Tibial nerve (tissue), 3 donors: ENCODE data around the gene ASCL5.

Experiments
- POLR2A ChIP-seq, 2 donors: fragments of 450-650 bp; IDR thresholded peaks; one replicate each; pipeline ENCODE4 v1.6.1; 2017; ENCODE audit warnings: antibody characterized with exemption in 2 of 2, mild to moderate bottlenecking in 2 of 2, moderate library complexity in 2 of 2
- TF ChIP-seq, protein P1 (sequence below), 5 experiments: fragments of 200-600 bp in 3 of 5; fragments of 450-650 bp in 2 of 5; sonication (generic) in 3 of 5; IDR thresholded peaks; one replicate each; pipeline ENCODE4 v1.5.1; 2016 to 2019; ENCODE audit warnings: antibody characterized with exemption in 5 of 5, mild to moderate bottlenecking in 3 of 5, moderate library complexity in 2 of 5

DNA sequence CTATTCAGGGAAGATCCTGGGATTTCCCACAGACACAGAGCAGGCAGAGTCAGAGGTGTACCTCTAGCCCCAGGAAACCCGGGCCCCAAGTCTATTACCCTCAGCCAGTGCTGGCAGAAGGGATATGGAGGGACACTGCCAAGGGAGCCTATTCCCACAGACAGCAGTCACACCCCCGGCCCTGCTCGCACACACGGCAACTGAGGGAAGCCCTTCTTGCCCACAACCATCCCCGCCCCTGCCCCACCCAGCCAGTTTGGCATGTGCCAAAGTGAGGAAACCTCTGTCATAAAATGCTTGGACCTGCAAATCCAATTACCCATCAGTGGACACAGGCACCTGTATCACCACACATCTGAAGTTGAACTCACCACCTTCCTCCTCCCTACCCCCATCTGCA is 21.3 kb downstream of the ASCL5 start:
- TF ChIP-seq, protein P1, sequence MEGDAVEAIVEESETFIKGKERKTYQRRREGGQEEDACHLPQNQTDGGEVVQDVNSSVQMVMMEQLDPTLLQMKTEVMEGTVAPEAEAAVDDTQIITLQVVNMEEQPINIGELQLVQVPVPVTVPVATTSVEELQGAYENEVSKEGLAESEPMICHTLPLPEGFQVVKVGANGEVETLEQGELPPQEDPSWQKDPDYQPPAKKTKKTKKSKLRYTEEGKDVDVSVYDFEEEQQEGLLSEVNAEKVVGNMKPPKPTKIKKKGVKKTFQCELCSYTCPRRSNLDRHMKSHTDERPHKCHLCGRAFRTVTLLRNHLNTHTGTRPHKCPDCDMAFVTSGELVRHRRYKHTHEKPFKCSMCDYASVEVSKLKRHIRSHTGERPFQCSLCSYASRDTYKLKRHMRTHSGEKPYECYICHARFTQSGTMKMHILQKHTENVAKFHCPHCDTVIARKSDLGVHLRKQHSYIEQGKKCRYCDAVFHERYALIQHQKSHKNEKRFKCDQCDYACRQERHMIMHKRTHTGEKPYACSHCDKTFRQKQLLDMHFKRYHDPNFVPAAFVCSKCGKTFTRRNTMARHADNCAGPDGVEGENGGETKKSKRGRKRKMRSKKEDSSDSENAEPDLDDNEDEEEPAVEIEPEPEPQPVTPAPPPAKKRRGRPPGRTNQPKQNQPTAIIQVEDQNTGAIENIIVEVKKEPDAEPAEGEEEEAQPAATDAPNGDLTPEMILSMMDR (IDR thresholded peaks at IDR 0.05), result no peak
- TF ChIP-seq POLR2A (IDR thresholded peaks at IDR 0.05), result no peak
